Upper lobe of left lung (tissue), 6 donors: ENCODE data around the gene PLIN1. TPM values are rescaled to one million over a fixed set of nuclear protein-coding genes. Genes with fewer than 3 reads are reported as not detected.

Source experiments
- ATAC-seq, 2 donors: fragments of 200-7000 bp; cut with Tn5 transposase; one replicate each; pipeline ENCODE4 v1.9.1; 2022; ENCODE audit warnings: mild to moderate bottlenecking in 2 of 2, moderate library complexity in 2 of 2; ENCODE audit not compliant: low FRiP score in 2 of 2
- DNase-seq, 2 donors: peaks; one replicate each; pipeline ENCODE4 v3.0.0-alpha.2; 2019 to 2020
- H3K27ac ChIP-seq, 4 donors: fragments of 200-600 bp; sonication (generic); one replicate each; pipeline ENCODE4 v1.5.1; 2016 to 2019
- H3K27me3 ChIP-seq, 4 donors: fragments of 200-600 bp; sonication (generic); one replicate each; pipeline ENCODE4 v1.5.1; 2017 to 2019
- H3K36me3 ChIP-seq, 4 donors: fragments of 200-600 bp; sonication (generic); one replicate each; pipeline ENCODE4 v1.5.1; 2016 to 2019
- H3K4me1 ChIP-seq, 4 donors: fragments of 200-600 bp; sonication (generic); one replicate each; pipeline ENCODE4 v1.5.1; 2018 to 2019
- H3K4me3 ChIP-seq, 4 donors: fragments of 200-600 bp; sonication (generic); one replicate each; pipeline ENCODE4 v1.5.1; 2017 to 2019; ENCODE audit warnings: mild to moderate bottlenecking in 2 of 4, moderate library complexity in 1 of 4
- H3K9me3 ChIP-seq, 4 donors: fragments of 200-600 bp; sonication (generic); one replicate each; pipeline ENCODE4 v1.5.1; 2018 to 2019
- EP300 ChIP-seq, 4 donors: sonication (generic); formaldehyde crosslinking; IDR thresholded peaks; one replicate each; pipeline ENCODE4 v1.5.1; 2017; ENCODE audit warnings: antibody characterized with exemption in 4 of 4, control low read depth in 2 of 4
- POLR2A ChIP-seq, 4 donors: fragments of 450-650 bp; IDR thresholded peaks; one replicate each; pipeline ENCODE4 v1.5.1; 2016 to 2017; ENCODE audit warnings: antibody characterized with exemption in 4 of 4, mild to moderate bottlenecking in 2 of 4
- POLR2AphosphoS5 ChIP-seq, 2 donors: sonication (generic); formaldehyde crosslinking; IDR thresholded peaks; one replicate each; pipeline ENCODE4 v1.5.1; 2017; ENCODE audit warnings: antibody characterized with exemption in 2 of 2
- WGBS, 2 donors: methylation state at CpG; one replicate each; pipeline ENCODE4 v1.1.5; 2017 to 2018; 5-methylcytosine and 5-hydroxymethylcytosine counted together
- total RNA-seq, 6 donors: library from RNA; depleted of rRNA in 4 of 6; stranded (reverse); fragments of >200 nt in 4 of 6; gene quantifications; one replicate each; pipeline versions ENCODE4 v1.1.0 to v1.2.1, GENCODE V29; 2016 to 2021
- TF ChIP-seq, protein P1 (sequence below), 6 experiments: fragments of 450-650 bp in 4 of 6; fragments of 200-600 bp in 2 of 6; sonication (generic) in 2 of 6; IDR thresholded peaks; one replicate each; pipeline ENCODE4 v1.5.1; 2016 to 2019; ENCODE audit warnings: antibody characterized with exemption in 6 of 6
- donor health status: DM: no; HTN: no; CAD: no; lungs with moderate emphysema.
- donor health status: DM: no; HTN: yes; CAD: no; lungs with severe emphysema.

PLIN1 gene
- total RNA-seq, 6 donors from 2014 or later: 0.29 to 3.8 (median 1.1) TPM; not detected in 1

DNA sequence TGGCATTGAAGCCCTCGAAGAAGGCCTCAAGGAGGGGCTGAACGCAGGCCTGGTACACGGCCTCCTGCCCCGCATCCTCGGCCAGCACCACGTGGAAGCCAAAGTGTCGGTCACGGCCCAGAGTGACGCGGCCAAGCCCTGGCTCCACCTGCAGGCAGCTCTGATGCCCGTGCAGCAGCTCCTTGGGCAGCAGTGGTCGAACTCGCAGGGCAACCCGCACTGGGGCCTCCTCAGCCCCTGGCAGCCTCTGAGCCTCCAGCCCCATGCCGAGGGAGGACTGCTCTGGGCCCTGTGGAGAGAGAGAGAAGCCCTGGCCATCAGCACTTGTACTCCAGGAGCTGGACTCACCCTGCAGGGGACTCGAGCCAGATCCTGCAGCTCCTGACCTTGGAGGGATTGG is 26.5 kb downstream of the PLIN1 start:
- peak in 1 of 2 donors; percentile 66 for DNase-seq

DNA sequence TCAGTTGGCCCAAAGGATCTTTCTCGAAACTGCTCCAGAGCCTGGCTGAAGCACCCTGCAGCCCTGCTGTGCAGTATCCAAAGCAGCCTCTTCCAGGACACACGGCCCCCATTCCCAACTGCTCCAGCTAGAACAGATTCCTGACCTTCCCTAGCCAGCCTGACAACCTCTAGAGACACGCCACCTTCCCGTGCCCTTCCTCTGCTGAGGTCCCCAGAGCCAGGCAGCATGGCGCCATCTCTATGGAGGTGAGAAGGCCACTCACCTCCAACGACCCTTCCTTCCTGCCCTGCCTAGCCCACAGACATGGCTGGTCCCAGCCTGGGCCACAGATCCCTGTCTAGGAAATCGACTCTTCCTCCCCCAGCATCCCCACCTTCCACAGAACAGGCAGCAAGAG is 27.0 kb downstream of the PLIN1 start:
- peaks cover 0 to 12% (median 2%) of the 10 kb centered on the region in 4 donors for H3K27me3 ChIP-seq
- TF ChIP-seq POLR2A (IDR thresholded peaks at IDR 0.05): no peak
- TF ChIP-seq EP300 (IDR thresholded peaks at IDR 0.05): no peak
- TF ChIP-seq, protein P1, sequence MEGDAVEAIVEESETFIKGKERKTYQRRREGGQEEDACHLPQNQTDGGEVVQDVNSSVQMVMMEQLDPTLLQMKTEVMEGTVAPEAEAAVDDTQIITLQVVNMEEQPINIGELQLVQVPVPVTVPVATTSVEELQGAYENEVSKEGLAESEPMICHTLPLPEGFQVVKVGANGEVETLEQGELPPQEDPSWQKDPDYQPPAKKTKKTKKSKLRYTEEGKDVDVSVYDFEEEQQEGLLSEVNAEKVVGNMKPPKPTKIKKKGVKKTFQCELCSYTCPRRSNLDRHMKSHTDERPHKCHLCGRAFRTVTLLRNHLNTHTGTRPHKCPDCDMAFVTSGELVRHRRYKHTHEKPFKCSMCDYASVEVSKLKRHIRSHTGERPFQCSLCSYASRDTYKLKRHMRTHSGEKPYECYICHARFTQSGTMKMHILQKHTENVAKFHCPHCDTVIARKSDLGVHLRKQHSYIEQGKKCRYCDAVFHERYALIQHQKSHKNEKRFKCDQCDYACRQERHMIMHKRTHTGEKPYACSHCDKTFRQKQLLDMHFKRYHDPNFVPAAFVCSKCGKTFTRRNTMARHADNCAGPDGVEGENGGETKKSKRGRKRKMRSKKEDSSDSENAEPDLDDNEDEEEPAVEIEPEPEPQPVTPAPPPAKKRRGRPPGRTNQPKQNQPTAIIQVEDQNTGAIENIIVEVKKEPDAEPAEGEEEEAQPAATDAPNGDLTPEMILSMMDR (IDR thresholded peaks at IDR 0.05): no peak
- no peak for TF ChIP-seq POLR2AphosphoS5 (IDR thresholded peaks at IDR 0.05)
- 68 to 85% methylated on average over 6 to 7 of the region's 7 CpGs for WGBS, 2 donors
- no peaks in the 10 kb centered on the region for H3K36me3 ChIP-seq
- no peak overlapping the region for H3K27ac ChIP-seq
- H3K4me1 ChIP-seq: peaks cover 3 to 18% (median 12%) of the 10 kb centered on the region in 4 donors
- no peak overlapping the region for H3K4me3 ChIP-seq
- no peak for ATAC-seq
- no peaks in the 10 kb centered on the region for H3K9me3 ChIP-seq
- DNase-seq: no peak

More for the DNA sequence above, 26.5 kb downstream of the PLIN1 start:
- ATAC-seq: no peak
- H3K4me3 ChIP-seq: no peak overlapping the region
- no peaks in the 10 kb centered on the region for H3K9me3 ChIP-seq
- H3K4me1 ChIP-seq: peaks cover 3 to 15% (median 11%) of the 10 kb centered on the region in 4 donors
- peaks cover 0 to 12% (median 2%) of the 10 kb centered on the region in 4 donors for H3K27me3 ChIP-seq
- 96% methylated on average over 5 to 14 of the region's 16 CpGs for WGBS, 2 donors
- no peak overlapping the region for H3K27ac ChIP-seq
- H3K36me3 ChIP-seq: no peaks in the 10 kb centered on the region
- TF ChIP-seq EP300 (IDR thresholded peaks at IDR 0.05) (no peak), POLR2A (IDR thresholded peaks at IDR 0.05) (no peak), POLR2AphosphoS5 (IDR thresholded peaks at IDR 0.05) (no peak)
- TF ChIP-seq, protein P1 (IDR thresholded peaks at IDR 0.05): no peak

DNA sequence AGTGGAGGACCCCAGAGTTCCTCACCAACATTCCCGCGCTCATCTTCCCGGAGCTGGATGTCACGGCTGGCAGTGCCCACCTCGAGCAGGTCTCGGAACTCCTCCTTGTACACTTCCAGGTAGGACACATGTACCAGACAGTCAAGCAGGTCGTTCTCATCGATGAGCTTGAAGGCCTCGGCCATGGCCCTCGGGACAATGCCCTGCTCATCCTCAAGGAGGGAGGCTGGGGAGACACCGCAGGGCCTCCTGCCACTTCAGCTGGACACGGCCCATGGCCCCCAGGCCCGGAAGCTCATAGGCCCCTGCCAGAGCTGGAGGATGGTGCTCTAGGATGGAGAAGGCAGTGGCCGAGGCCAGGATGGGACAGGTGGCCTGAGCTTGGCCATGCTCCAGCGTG is 29.5 kb downstream of the PLIN1 start:
- H3K27ac ChIP-seq: no peak overlapping the region
- peaks cover 3 to 10% (median 6%) of the 10 kb centered on the region in 4 donors for H3K4me1 ChIP-seq
- ATAC-seq: no peak
- no peak for TF ChIP-seq POLR2AphosphoS5 (IDR thresholded peaks at IDR 0.05)
- no peak for TF ChIP-seq POLR2A (IDR thresholded peaks at IDR 0.05)
- TF ChIP-seq, protein P1 (IDR thresholded peaks at IDR 0.05): no peak
- no peak for TF ChIP-seq EP300 (IDR thresholded peaks at IDR 0.05)
- WGBS, 2 donors: 95 to 98% methylated on average over 13 to 14 of the region's 15 CpGs
- no peaks in the 10 kb centered on the region for H3K9me3 ChIP-seq
- no peak overlapping the region for H3K4me3 ChIP-seq
- peaks cover 0 to 5% (median under 1%) of the 10 kb centered on the region in 4 donors for H3K27me3 ChIP-seq
- H3K36me3 ChIP-seq: no peaks in the 10 kb centered on the region
- DNase-seq: peak in 1 of 2 donors; percentile 56

DNA sequence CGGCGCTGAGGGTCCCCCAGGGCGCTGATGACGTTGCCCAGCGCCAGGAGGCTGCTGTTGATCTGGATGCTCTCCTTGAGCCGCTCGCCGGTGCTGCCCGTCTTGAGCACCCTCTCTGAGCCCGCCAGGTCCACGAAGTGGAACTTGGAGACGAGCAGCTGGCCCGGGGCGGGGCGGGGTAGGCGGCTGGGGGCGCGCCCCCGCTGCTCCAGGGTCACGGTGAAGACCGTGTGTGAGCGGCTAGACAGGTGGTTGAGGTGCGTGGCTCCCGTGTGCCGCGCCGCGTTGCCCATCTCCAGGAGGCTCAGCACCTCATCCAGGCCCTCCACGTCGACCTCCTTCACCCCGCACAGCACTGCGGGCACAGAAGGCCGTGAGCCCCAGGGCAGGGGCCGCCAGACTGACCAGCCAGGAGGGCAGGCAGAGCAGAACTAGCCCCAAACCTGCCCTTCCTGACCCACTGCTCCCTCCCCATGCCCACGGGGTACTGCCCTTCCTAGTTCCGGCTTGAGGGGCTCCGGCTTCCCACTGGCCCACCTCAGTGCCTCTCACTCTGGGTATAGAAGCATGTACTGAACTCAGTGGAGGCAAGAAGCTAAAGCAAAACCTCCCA is 30.0 kb downstream of the PLIN1 start:
- Histone ChIP-seq H3K4me1 (peaks cover 0 to 6% (median 1%) of the 10 kb centered on the region in 4 donors), H3K4me3 (no peak overlapping the region), H3K36me3 (no peaks in the 10 kb centered on the region), H3K27ac (no peak overlapping the region), H3K27me3 (no peaks in the 10 kb centered on the region), H3K9me3 (no peaks in the 10 kb centered on the region)
- DNase-seq: peak in 1 of 2 donors; percentile 79
- ATAC-seq: no peak
- TF ChIP-seq, protein P1 (IDR thresholded peaks at IDR 0.05): no peak
- TF ChIP-seq EP300 (IDR thresholded peaks at IDR 0.05) (no peak), POLR2A (IDR thresholded peaks at IDR 0.05) (no peak), POLR2AphosphoS5 (IDR thresholded peaks at IDR 0.05) (no peak)
- WGBS, 2 donors: 95 to 97% methylated on average over 13 to 25 of the region's 37 CpGs
